ENCODE data around the gene TADA3. TPM values are rescaled to one million over a fixed set of nuclear protein-coding genes. Genes with fewer than 3 reads are reported as not detected.

TADA3 gene
- total RNA-seq, 6 experiments from 2014 or later: 24.6 to 43.8 (median 28.1) TPM

GRCh38 chr3:9754678-9755077 lies 37.6 kb downstream of the TADA3 start:
- DNase-seq (no peak), ATAC-seq (no peak)
- intact Hi-C loops (cut with DNase I): no loop called here
- Histone ChIP-seq H3K9me3 (no peaks in the 10 kb centered on the region), H3K4me1 (peaks cover 0 to 7% (median 3%) of the 10 kb centered on the region in 4 donors), H3K27ac (peak overlapping the region in 1 of 3 donors; percentile 8), H3K36me3 (peaks cover 0 to 60% (median 23%) of the 10 kb centered on the region in 4 donors), H3K4me3 (no peak overlapping the region), H3K27me3 (no peaks in the 10 kb centered on the region)
- WGBS (ENCODE audit: insufficient coverage, low coverage, low lambda C conversion rate, missing lambda C conversion rate): 33% methylated on average over 2 of the region's 8 CpGs
- TF ChIP-seq POLR2A (IDR thresholded peaks at IDR 0.05) (no peak), CTCF (IDR thresholded peaks at IDR 0.05) (no peak)

- TF ChIP-seq POLR2A (IDR thresholded peaks at IDR 0.05) (no peak), CTCF (IDR thresholded peaks at IDR 0.05) (no peak)
- Histone ChIP-seq H3K36me3 (peaks cover 0 to 38% (median 16%) of the 10 kb centered on the region in 4 donors), H3K9me3 (no peaks in the 10 kb centered on the region), H3K4me1 (peaks cover 0 to 10% (median 3%) of the 10 kb centered on the region in 4 donors), H3K27ac (peak overlapping the region; percentile 55 to 68 (median 58)), H3K27me3 (no peaks in the 10 kb centered on the region), H3K4me3 (peak overlapping the region; percentile 59 to 72 (median 61))
- ATAC-seq (peak; percentile 25 to 47 (median 36)), DNase-seq (peak in 1 of 3 donors; percentile 45)
- 24% methylated on average over 11 of the region's 17 CpGs for WGBS (ENCODE audit: insufficient coverage, low coverage, low lambda C conversion rate, missing lambda C conversion rate)
- intact Hi-C loops (cut with DNase I): no loop called here
These were observed 41.5 kb downstream of the TADA3 start for GRCh38 chr3:9750556-9751411.

GRCh38 chr3:9749645-9750555 lies 42.4 kb downstream of the TADA3 start, which contains the start of gene OGG1:
TSS of gene OGG1 (plus strand) at chr3:9749952. CDS start at chr3:9750287, 335 bp downstream.
- H3K27ac ChIP-seq: peak within 1 kb of the TSS; percentile 58 to 75 (median 68)
- DNase-seq (peak; percentile 98 to 99 (median 98)), ATAC-seq (peak; percentile 94 to 97 (median 94))
- peaks cover 0 to 43% (median 19%) of the 10 kb centered on the region in 4 donors for H3K36me3 ChIP-seq
- H3K27me3 ChIP-seq: no peaks in the 10 kb centered on the region
- H3K4me3 ChIP-seq: peak within 1 kb of the TSS; percentile 59 to 72 (median 61)
- no peaks in the 10 kb centered on the region for H3K9me3 ChIP-seq
- peaks cover 0 to 10% (median 3%) of the 10 kb centered on the region in 4 donors for H3K4me1 ChIP-seq
- intact Hi-C loops (cut with DNase I): no loop called here
- TF ChIP-seq CTCF (IDR thresholded peaks at IDR 0.05) (peak in 2 of 4 donors; percentile 12 to 19), POLR2A (IDR thresholded peaks at IDR 0.05) (peak; percentile 56)
- WGBS (ENCODE audit: insufficient coverage, low coverage, low lambda C conversion rate, missing lambda C conversion rate): 1% methylated on average over 31 of the region's 60 CpGs

GRCh38 chr3:9749296-9749644 lies 43.0 kb downstream of the TADA3 start:
- 5% methylated on average over 19 of the region's 19 CpGs for WGBS (ENCODE audit: insufficient coverage, low coverage, low lambda C conversion rate, missing lambda C conversion rate)
- intact Hi-C loops (cut with DNase I): no loop called here
- Histone ChIP-seq H3K36me3 (peaks cover 0 to 50% (median 23%) of the 10 kb centered on the region in 4 donors), H3K27ac (peak overlapping the region; percentile 41 to 75 (median 66)), H3K4me1 (peaks cover 0 to 10% (median 3%) of the 10 kb centered on the region in 4 donors), H3K4me3 (peak overlapping the region; percentile 59 to 72 (median 61)), H3K27me3 (no peaks in the 10 kb centered on the region), H3K9me3 (no peaks in the 10 kb centered on the region)
- DNase-seq (no peak), ATAC-seq (peak in 1 of 4 donors; percentile 40)
- TF ChIP-seq POLR2A (IDR thresholded peaks at IDR 0.05) (no peak), CTCF (IDR thresholded peaks at IDR 0.05) (no peak)

Data from right lobe of liver (tissue), 6 donors.